GM06990 (cell line): Measurements from ENCODE around the gene STOML1.
"Not testable (repeated sequence)": the region's sequence is repeated elsewhere in the genome, so short reads cannot be mapped to it uniquely, and the experiment has no call there.

ENCODE experiments used
- DNase-seq: peaks from one replicate; pipeline ENCODE4 v3.0.0-alpha.2; 2011; ENCODE audit not compliant: insufficient read length; ENCODE audit errors: extremely low read depth
- H3K27me3 ChIP-seq: replicated peaks from 2 replicates; pipeline ENCODE4 v1.6.0; 2011; ENCODE audit warnings: low read length; ENCODE audit not compliant: control insufficient read depth, insufficient read depth
- H3K36me3 ChIP-seq: 2 replicates; pipeline ENCODE4 v1.5.1; 2011; ENCODE audit warnings: low read length; ENCODE audit not compliant: control insufficient read depth, insufficient read depth
- H3K4me3 ChIP-seq: replicated peaks from 2 replicates; pipeline ENCODE4 v1.5.1; 2011; ENCODE audit warnings: low read depth, mild to moderate bottlenecking, control low read depth, low read length
- CTCF ChIP-seq: IDR thresholded peaks from 2 replicates; pipeline ENCODE4 v1.5.1; 2011; ENCODE audit warnings: low read length, control low read depth, mild to moderate bottlenecking, inconsistent platforms; ENCODE audit not compliant: insufficient read depth, poor library complexity, severe bottlenecking

STOML1 gene

GRCh38 chr15:73941044-73941443, 51.1 kb downstream of the STOML1 start:
- no peaks in the 10 kb centered on the region; the same call in 1 of the 2 replicates for H3K27me3 ChIP-seq
- H3K36me3 ChIP-seq = no peaks in the 10 kb centered on the region
- no peak for DNase-seq
- H3K4me3 ChIP-seq = no peak overlapping the region
- no peak for TF ChIP-seq CTCF

DNA sequence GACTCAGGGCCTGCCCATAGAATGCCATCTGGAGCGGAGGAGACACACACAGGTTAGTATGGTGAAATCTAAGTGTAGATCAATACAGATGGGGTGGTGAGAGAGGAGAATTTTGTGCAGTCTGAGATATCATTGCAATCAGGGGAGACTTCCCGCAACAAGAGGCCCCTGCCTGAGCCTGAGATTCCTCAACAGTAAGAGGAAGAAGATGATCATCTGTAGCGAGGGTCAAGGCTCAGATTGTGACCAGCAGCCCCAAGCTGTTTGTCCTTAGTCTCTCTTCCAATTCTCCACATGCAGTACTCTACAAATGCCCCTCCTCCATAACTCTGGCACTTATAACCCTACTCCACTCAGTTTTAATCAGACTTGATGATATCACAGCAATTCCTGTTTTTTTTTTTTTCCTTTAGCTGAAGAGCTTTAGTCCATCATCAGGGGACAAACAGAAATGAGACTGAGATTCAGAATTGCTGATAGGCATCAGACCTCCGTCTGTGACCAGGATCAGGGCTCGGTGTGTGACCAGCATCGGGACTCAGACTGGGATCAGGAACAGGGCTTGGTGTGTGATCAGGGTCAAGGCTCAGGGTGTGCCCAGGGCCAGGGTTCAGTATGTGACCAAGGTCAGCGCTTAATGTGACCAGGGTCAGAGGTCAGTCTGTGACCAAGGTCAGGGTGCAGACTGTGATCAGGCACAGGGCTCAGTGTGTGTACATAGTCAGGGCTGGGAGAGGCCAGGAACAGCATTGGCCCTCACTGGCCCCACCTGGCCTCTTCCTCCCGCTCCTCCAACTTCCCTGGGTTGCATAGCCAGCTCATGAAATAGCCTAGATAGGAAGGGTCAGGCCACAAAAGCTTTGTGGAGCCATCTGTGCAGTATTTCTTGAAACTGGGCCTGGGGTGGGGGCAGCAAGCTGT, 51.8 kb downstream of the STOML1 start:
- no peak for DNase-seq
- H3K27me3 ChIP-seq = no peaks in the 10 kb centered on the region; the same call in 1 of the 2 replicates
- H3K4me3 ChIP-seq = no peak overlapping the region
- H3K36me3 ChIP-seq = no peaks in the 10 kb centered on the region
- TF ChIP-seq CTCF = no peak

DNA sequence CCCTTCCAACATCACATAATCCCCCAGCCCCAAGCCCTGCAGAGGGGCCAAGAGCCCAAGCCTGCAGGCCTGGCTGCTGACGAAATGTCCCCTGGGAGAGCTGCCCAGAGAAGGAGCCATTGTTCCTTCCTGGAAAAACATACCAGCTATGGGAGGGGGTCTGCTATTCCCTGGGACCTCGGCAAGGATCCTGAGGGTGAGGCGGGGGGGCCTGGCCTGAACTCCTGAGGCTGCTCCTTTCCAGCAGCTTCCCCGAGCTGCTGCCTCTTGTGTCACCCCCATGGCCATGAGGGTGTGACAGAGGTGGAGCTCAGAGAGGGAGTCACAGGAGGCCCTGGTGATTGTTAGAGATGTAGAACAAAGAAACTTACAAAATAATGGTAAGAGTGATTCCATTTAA, 53.0 kb downstream of the STOML1 start:
- Histone ChIP-seq H3K27me3 (no peaks in the 10 kb centered on the region; the same call in 1 of the 2 replicates), H3K4me3 (no peak overlapping the region), H3K36me3 (no peaks in the 10 kb centered on the region)
- no peak for TF ChIP-seq CTCF
- no peak for DNase-seq

- DNase-seq, H3K27me3 ChIP-seq, H3K4me3 ChIP-seq, H3K36me3 ChIP-seq: not testable (repeated sequence)
Observed at GRCh38 chr15:73938516-73938915, 53.6 kb downstream of the STOML1 start.

DNA sequence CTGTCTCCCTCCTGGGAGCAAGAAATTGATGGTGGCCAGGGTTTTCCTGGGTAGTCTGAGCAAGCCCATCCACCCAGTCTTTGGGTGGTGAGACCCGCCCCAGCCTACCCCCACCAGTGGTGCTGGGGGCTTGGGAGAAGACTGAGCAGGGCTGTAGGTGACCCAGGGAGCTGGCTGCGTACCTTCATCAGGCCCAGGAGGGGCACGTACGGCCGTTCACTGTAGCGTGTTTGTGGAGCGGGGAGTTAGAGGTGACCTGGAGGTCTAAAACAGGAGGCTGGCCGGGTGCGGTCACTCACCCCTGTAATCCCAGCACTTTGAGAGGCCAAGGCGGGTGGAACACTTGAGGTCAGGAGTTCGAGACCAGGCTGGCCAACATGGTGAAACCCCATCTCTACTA, 54.4 kb downstream of the STOML1 start:
- no peak overlapping the region for H3K4me3 ChIP-seq
- no peak for TF ChIP-seq CTCF
- no peak for DNase-seq
- no peaks in the 10 kb centered on the region; the same call in 1 of the 2 replicates for H3K27me3 ChIP-seq
- no peaks in the 10 kb centered on the region for H3K36me3 ChIP-seq

GRCh38 chr15:73937296-73937695, 54.8 kb downstream of the STOML1 start:
- H3K36me3 ChIP-seq = no peaks in the 10 kb centered on the region
- no peak for TF ChIP-seq CTCF
- no peak overlapping the region for H3K4me3 ChIP-seq
- H3K27me3 ChIP-seq = no peaks in the 10 kb centered on the region; the same call in 1 of the 2 replicates
- no peak for DNase-seq
